Hepatocyte (in vitro differentiated cells): ENCODE measurements around the gene ETS2. TPM values are rescaled to one million over a fixed set of nuclear protein-coding genes. Genes with fewer than 3 reads are reported as not detected.

Experiments used
- DNase-seq: peaks from one replicate; pipeline ENCODE4 v3.0.0-alpha.2; 2016; ENCODE audit warnings: low spot score
- H2AFZ ChIP-seq: fragments of 200-600 bp; sonication (generic); 2 replicates; pipeline ENCODE4 v1.6.0; 2016; ENCODE audit warnings: antibody characterized with exemption, mild to moderate bottlenecking
- H3K27ac ChIP-seq: fragments of 200-600 bp; sonication (generic); 2 replicates; pipeline ENCODE4 v1.5.1; 2016; ENCODE audit warnings: mild to moderate bottlenecking
- H3K27me3 ChIP-seq: fragments of 200-600 bp; sonication (generic); 2 replicates; pipeline ENCODE4 v1.6.1; 2016
- H3K36me3 ChIP-seq: fragments of 200-600 bp; sonication (generic); replicated peaks from 2 replicates; pipeline ENCODE4 v1.5.1; 2016; ENCODE audit warnings: low read depth; ENCODE audit not compliant: insufficient read depth
- H3K4me1 ChIP-seq: fragments of 200-600 bp; sonication (generic); 2 replicates; pipeline ENCODE4 v1.5.1; 2016; ENCODE audit warnings: mild to moderate bottlenecking, moderate library complexity; ENCODE audit not compliant: insufficient read depth
- H3K4me2 ChIP-seq: fragments of 200-600 bp; sonication (generic); 2 replicates; pipeline ENCODE4 v1.6.0; 2016
- H3K4me3 ChIP-seq: fragments of 200-600 bp; sonication (generic); 2 replicates; pipeline ENCODE4 v1.5.1; 2016; ENCODE audit warnings: mild to moderate bottlenecking
- H3K79me2 ChIP-seq: fragments of 200-600 bp; sonication (generic); 2 replicates; pipeline ENCODE4 v1.6.0; 2017; ENCODE audit warnings: mild to moderate bottlenecking
- H3K9me2 ChIP-seq: fragments of 200-600 bp; sonication (generic); replicated peaks from 2 replicates; pipeline ENCODE4 v1.6.0; 2017; ENCODE audit warnings: mild to moderate bottlenecking; ENCODE audit not compliant: insufficient read depth
- H3K9me3 ChIP-seq: fragments of 200-600 bp; sonication (generic); 2 replicates; pipeline ENCODE4 v1.5.1; 2016; ENCODE audit warnings: low read depth, mild to moderate bottlenecking
- H4K20me1 ChIP-seq: fragments of 200-600 bp; sonication (generic); 2 replicates; pipeline ENCODE4 v1.6.0; 2016; ENCODE audit warnings: mild to moderate bottlenecking; ENCODE audit not compliant: insufficient read depth, poor library complexity, severe bottlenecking
- CTCF ChIP-seq: fragments of 200-600 bp; sonication (generic); IDR thresholded peaks from 2 replicates; pipeline ENCODE4 v1.5.1; 2016; ENCODE audit warnings: antibody characterized with exemption, mild to moderate bottlenecking; ENCODE audit not compliant: poor library complexity
- EZH2 ChIP-seq: fragments of 200-600 bp; sonication (generic); IDR thresholded peaks from 2 replicates; pipeline ENCODE4 v1.6.1; 2016; ENCODE audit warnings: antibody characterized with exemption, mild to moderate bottlenecking, borderline replicate concordance
- EZH2phosphoT487 ChIP-seq: fragments of 200-600 bp; sonication (generic); IDR thresholded peaks from one replicate; pipeline ENCODE4 v1.6.1; 2018; ENCODE audit warnings: antibody characterized with exemption, mild to moderate bottlenecking, low read depth, moderate library complexity; ENCODE audit not compliant: unreplicated experiment, severe bottlenecking
- WGBS: methylation state at CpG from one replicate; pipeline ENCODE4 v1.1.6; 2016; ENCODE audit warnings: low lambda C conversion rate; ENCODE audit errors: missing lambda C conversion rate; 5-methylcytosine and 5-hydroxymethylcytosine counted together
- polyA plus RNA-seq: library from polyadenylated mRNA; unstranded; fragments of >200 nt; fragmentation: Nextera tagmentation; extraction: Ambion mirVana; gene quantifications from 2 replicates; pipeline ENCODE4 v1.2.1, GENCODE V29; 2016
- total RNA-seq: library from RNA; depleted of rRNA; stranded (reverse); fragments of >200 nt; gene quantifications from 2 replicates; pipeline ENCODE4 v1.2.3, GENCODE V29; 2014

Gene ETS2
- total RNA-seq (91.9 and 95.1 TPM in 2 replicates), polyA plus RNA-seq (104 and 106 TPM in 2 replicates)

- H4K20me1 ChIP-seq: peaks cover 30% of the 10 kb centered on the region
- peak; percentile 96 for DNase-seq
- H3K9me2 ChIP-seq: no peaks in the 10 kb centered on the region
- peak within 1 kb of the TSS; percentile 18 for H2AFZ ChIP-seq
- peaks cover 29% of the 10 kb centered on the region for H3K4me1 ChIP-seq
- peak within 1 kb of the TSS; percentile 97 for H3K27ac ChIP-seq
- no peaks in the 10 kb centered on the region for H3K9me3 ChIP-seq
- H3K27me3 ChIP-seq: no peaks in the 10 kb centered on the region
- 2% methylated on average over 55 of the region's 76 CpGs for WGBS
- TF ChIP-seq EZH2 (no peak), EZH2phosphoT487 (no peak)
- peak within 1 kb of the TSS; percentile 86 for H3K4me3 ChIP-seq
- peaks cover 47% of the 10 kb centered on the region for H3K79me2 ChIP-seq
- peak within 1 kb of the TSS; percentile 89 for H3K4me2 ChIP-seq
- no peaks in the 10 kb centered on the region for H3K36me3 ChIP-seq
Measured at GRCh38 chr21:38805328-38806152, at the start of gene ETS2. TSS of gene ETS2 (plus strand) at chr21:38805929. CDS start at chr21:38810035, 4,106 bp downstream.

- H2AFZ ChIP-seq: no peak overlapping the region
- peak; percentile 59 for DNase-seq
- 71% methylated on average over 3 of the region's 3 CpGs for WGBS
- no peaks in the 10 kb centered on the region for H3K9me2 ChIP-seq
- H3K4me1 ChIP-seq: peaks cover 39% of the 10 kb centered on the region
- no peaks in the 10 kb centered on the region for H4K20me1 ChIP-seq
- H3K79me2 ChIP-seq: no peaks in the 10 kb centered on the region
- H3K27me3 ChIP-seq: no peaks in the 10 kb centered on the region
- no peak overlapping the region for H3K4me3 ChIP-seq
- TF ChIP-seq EZH2phosphoT487: no peak
- TF ChIP-seq CTCF: no peak
- TF ChIP-seq EZH2: no peak
- H3K36me3 ChIP-seq: no peaks in the 10 kb centered on the region
- no peaks in the 10 kb centered on the region for H3K9me3 ChIP-seq
- H3K27ac ChIP-seq: peak overlapping the region; percentile 79
- no peak overlapping the region for H3K4me2 ChIP-seq
Measured at GRCh38 chr21:38756746-38757145, 49.0 kb upstream of the ETS2 start.

- no peaks in the 10 kb centered on the region for H3K79me2 ChIP-seq
- no peaks in the 10 kb centered on the region for H4K20me1 ChIP-seq
- H3K9me2 ChIP-seq: no peaks in the 10 kb centered on the region
- H3K36me3 ChIP-seq: no peaks in the 10 kb centered on the region
- no peak overlapping the region for H2AFZ ChIP-seq
- H3K27ac ChIP-seq: peak overlapping the region; percentile 80
- H3K4me2 ChIP-seq: peak overlapping the region; percentile 11
- 40% methylated on average over 5 of the region's 5 CpGs for WGBS
- H3K9me3 ChIP-seq: no peaks in the 10 kb centered on the region
- H3K4me1 ChIP-seq: peaks cover 27% of the 10 kb centered on the region
- TF ChIP-seq EZH2 (no peak), CTCF (no peak), EZH2phosphoT487 (no peak)
- peak; percentile 44 for DNase-seq
- H3K27me3 ChIP-seq: no peaks in the 10 kb centered on the region
- H3K4me3 ChIP-seq: no peak overlapping the region
Measured at GRCh38 chr21:38758501-38759214, 47.1 kb upstream of the ETS2 start.

- Histone ChIP-seq H2AFZ (no peak overlapping the region), H4K20me1 (no peaks in the 10 kb centered on the region), H3K4me1 (peaks cover 21% of the 10 kb centered on the region), H3K4me2 (no peak overlapping the region), H3K79me2 (no peaks in the 10 kb centered on the region), H3K36me3 (no peaks in the 10 kb centered on the region), H3K27ac (peak overlapping the region; percentile 80), H3K9me3 (no peaks in the 10 kb centered on the region), H3K4me3 (no peak overlapping the region), H3K9me2 (no peaks in the 10 kb centered on the region), H3K27me3 (no peaks in the 10 kb centered on the region)
- DNase-seq: no peak
- no peak for TF ChIP-seq EZH2phosphoT487
- TF ChIP-seq EZH2: no peak
- TF ChIP-seq CTCF: no peak
- 60% methylated on average over 6 of the region's 6 CpGs for WGBS
Measured at GRCh38 chr21:38759413-38759812, 46.3 kb upstream of the ETS2 start.
